OCI-LY3 (cell line): Measurements from ENCODE around the gene MAFB.

Source experiments
- H2AFZ ChIP-seq: fragments of 200-600, 300-600 bp; shearing (Covaris generic); 2 replicates; pipeline ENCODE4 v1.6.0; 2014; ENCODE audit warnings: antibody characterized with exemption, low read depth, low read length
- H3K27ac ChIP-seq: fragments of 200-600, 300-600 bp; sonication (generic); 2 replicates; pipeline ENCODE4 v1.5.1; 2014; ENCODE audit warnings: mild to moderate bottlenecking, low read length, moderate library complexity, mixed read lengths
- H3K27me3 ChIP-seq: fragments of 200-600, 300-600 bp; sonication (generic); 2 replicates; pipeline ENCODE4 v1.6.1; 2014; ENCODE audit warnings: low read depth, low read length, mixed read lengths
- H3K36me3 ChIP-seq: fragments of 200-600, 300-600 bp; sonication (generic); replicated peaks from 2 replicates; pipeline ENCODE3; 2014; ENCODE audit warnings: low read depth, low read length, mixed read lengths
- H3K4me1 ChIP-seq: fragments of 300-600, 200-600 bp; sonication (generic); 2 replicates; pipeline ENCODE4 v1.6.1; 2014; ENCODE audit warnings: low read length, mixed read lengths
- H3K4me2 ChIP-seq: fragments of 200-600, 300-600 bp; sonication (generic); 2 replicates; pipeline ENCODE4 v1.6.1; 2014; ENCODE audit warnings: low read length, mixed read lengths
- H3K4me3 ChIP-seq: fragments of 300-600, 200-600 bp; sonication (generic); 2 replicates; pipeline ENCODE4 v1.5.1; 2014; ENCODE audit warnings: antibody characterized with exemption, mild to moderate bottlenecking, low read length, moderate library complexity
- H3K79me2 ChIP-seq: fragments of 300-600, 200-600 bp; shearing (Covaris generic); 2 replicates; pipeline ENCODE4 v1.6.1; 2014; ENCODE audit warnings: mild to moderate bottlenecking, low read length, mixed read lengths
- H3K9ac ChIP-seq: fragments of 300-600, 200-600 bp; shearing (Covaris generic); 2 replicates; pipeline ENCODE4 v1.6.0; 2014; ENCODE audit warnings: mild to moderate bottlenecking, low read length, moderate library complexity
- H3K9me3 ChIP-seq: fragments of 200-600, 300-600 bp; shearing (Covaris generic); 2 replicates; pipeline ENCODE4 v1.6.1; 2014; ENCODE audit warnings: low read length, mixed read lengths; ENCODE audit not compliant: insufficient read depth
- H4K20me1 ChIP-seq: fragments of 200-600, 300-600 bp; sonication (generic); 2 replicates; pipeline ENCODE4 v1.6.1; 2016; ENCODE audit warnings: low read length, mixed read lengths; ENCODE audit not compliant: insufficient read depth
- CTCF ChIP-seq: fragments of 200-600, 300-600 bp; sonication (generic); IDR thresholded peaks from 2 replicates; pipeline ENCODE4 v1.5.1; 2014; ENCODE audit warnings: antibody characterized with exemption, low read length, low read depth
- EZH2phosphoT487 ChIP-seq: fragments of 200-600 bp; shearing (Covaris generic); IDR thresholded peaks from 2 replicates; pipeline ENCODE4 v1.6.1; 2018; ENCODE audit warnings: antibody characterized with exemption, mixed run types, low read depth

Gene MAFB

GRCh38 chr20:40670253-40670652, 18.8 kb downstream of the MAFB start:
- Histone ChIP-seq H3K4me3 (no peak overlapping the region), H3K9ac (no peak overlapping the region), H3K27ac (no peak overlapping the region), H3K4me1 (no peaks in the 10 kb centered on the region), H3K27me3 (peaks cover 13% of the 10 kb centered on the region), H2AFZ (no peak overlapping the region), H3K79me2 (no peaks in the 10 kb centered on the region), H4K20me1 (no peaks in the 10 kb centered on the region), H3K4me2 (no peak overlapping the region), H3K36me3 (no peaks in the 10 kb centered on the region), H3K9me3 (no peaks in the 10 kb centered on the region)
- TF ChIP-seq CTCF: no peak
- no peak for TF ChIP-seq EZH2phosphoT487

GRCh38 chr20:40669692-40670091, 19.3 kb downstream of the MAFB start:
- H3K27ac ChIP-seq: no peak overlapping the region
- peaks cover 9% of the 10 kb centered on the region; the same call in 1 of the 2 replicates for H3K27me3 ChIP-seq
- no peak overlapping the region for H3K4me2 ChIP-seq
- no peak overlapping the region for H2AFZ ChIP-seq
- TF ChIP-seq EZH2phosphoT487 (no peak), CTCF (no peak)
- H3K79me2 ChIP-seq: no peaks in the 10 kb centered on the region
- H3K4me1 ChIP-seq: no peaks in the 10 kb centered on the region
- H3K36me3 ChIP-seq: no peaks in the 10 kb centered on the region
- H4K20me1 ChIP-seq: no peaks in the 10 kb centered on the region
- H3K4me3 ChIP-seq: no peak overlapping the region
- H3K9ac ChIP-seq: no peak overlapping the region
- no peaks in the 10 kb centered on the region for H3K9me3 ChIP-seq

GRCh38 chr20:40668449-40669228, 20.4 kb downstream of the MAFB start:
- H2AFZ ChIP-seq: no peak overlapping the region
- no peak overlapping the region for H3K4me3 ChIP-seq
- H4K20me1 ChIP-seq: no peaks in the 10 kb centered on the region
- H3K9ac ChIP-seq: no peak overlapping the region
- H3K79me2 ChIP-seq: no peaks in the 10 kb centered on the region
- peaks cover 1% of the 10 kb centered on the region; the same call in 1 of the 2 replicates for H3K27me3 ChIP-seq
- no peak overlapping the region for H3K27ac ChIP-seq
- H3K4me2 ChIP-seq: no peak overlapping the region
- no peak for TF ChIP-seq CTCF
- TF ChIP-seq EZH2phosphoT487: no peak
- H3K36me3 ChIP-seq: no peaks in the 10 kb centered on the region
- H3K4me1 ChIP-seq: no peaks in the 10 kb centered on the region
- H3K9me3 ChIP-seq: no peaks in the 10 kb centered on the region

- H3K4me1 ChIP-seq: no peaks in the 10 kb centered on the region
- no peak overlapping the region for H3K27ac ChIP-seq
- H3K27me3 ChIP-seq: no peaks in the 10 kb centered on the region
- TF ChIP-seq EZH2phosphoT487 (no peak), CTCF (no peak)
- H3K79me2 ChIP-seq: no peaks in the 10 kb centered on the region
- H4K20me1 ChIP-seq: no peaks in the 10 kb centered on the region
- no peak overlapping the region for H3K9ac ChIP-seq
- H3K4me2 ChIP-seq: no peak overlapping the region
- H3K9me3 ChIP-seq: no peaks in the 10 kb centered on the region
- no peaks in the 10 kb centered on the region for H3K36me3 ChIP-seq
- H3K4me3 ChIP-seq: no peak overlapping the region
- no peak overlapping the region for H2AFZ ChIP-seq
Observed at GRCh38 chr20:40667503-40667902, 21.5 kb downstream of the MAFB start.
